ENCODE results near the gene CPLX4.

DNA sequence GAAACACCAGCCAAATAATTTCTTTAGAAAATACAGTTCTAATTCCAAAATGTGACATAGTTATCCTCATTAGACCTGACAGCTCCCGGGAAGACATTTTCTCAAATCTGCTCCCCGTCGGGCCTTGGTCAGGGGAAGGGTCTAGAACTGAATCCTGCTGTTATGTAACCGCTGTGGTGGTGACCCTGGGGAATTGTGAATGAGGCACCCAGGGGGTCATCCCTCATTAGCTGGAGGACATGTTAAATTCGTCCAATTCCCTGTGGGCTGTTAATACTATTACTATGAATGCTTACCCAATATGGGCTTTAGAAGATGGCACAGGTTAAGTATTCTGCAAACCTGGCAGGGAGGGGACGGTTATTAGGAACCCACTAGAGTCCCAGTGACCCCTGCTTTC lies 11.8 kb downstream of the CPLX4 start:
- TF ChIP-seq, protein P1, sequence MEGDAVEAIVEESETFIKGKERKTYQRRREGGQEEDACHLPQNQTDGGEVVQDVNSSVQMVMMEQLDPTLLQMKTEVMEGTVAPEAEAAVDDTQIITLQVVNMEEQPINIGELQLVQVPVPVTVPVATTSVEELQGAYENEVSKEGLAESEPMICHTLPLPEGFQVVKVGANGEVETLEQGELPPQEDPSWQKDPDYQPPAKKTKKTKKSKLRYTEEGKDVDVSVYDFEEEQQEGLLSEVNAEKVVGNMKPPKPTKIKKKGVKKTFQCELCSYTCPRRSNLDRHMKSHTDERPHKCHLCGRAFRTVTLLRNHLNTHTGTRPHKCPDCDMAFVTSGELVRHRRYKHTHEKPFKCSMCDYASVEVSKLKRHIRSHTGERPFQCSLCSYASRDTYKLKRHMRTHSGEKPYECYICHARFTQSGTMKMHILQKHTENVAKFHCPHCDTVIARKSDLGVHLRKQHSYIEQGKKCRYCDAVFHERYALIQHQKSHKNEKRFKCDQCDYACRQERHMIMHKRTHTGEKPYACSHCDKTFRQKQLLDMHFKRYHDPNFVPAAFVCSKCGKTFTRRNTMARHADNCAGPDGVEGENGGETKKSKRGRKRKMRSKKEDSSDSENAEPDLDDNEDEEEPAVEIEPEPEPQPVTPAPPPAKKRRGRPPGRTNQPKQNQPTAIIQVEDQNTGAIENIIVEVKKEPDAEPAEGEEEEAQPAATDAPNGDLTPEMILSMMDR (IDR thresholded peaks at IDR 0.05), result no peak
- TF ChIP-seq POLR2A (IDR thresholded peaks at IDR 0.05), result no peak

Measured in tibial nerve (tissue), 3 donors.